PFSK-1 (cell line): ENCODE measurements around the gene PIK3R3.

Source experiments
- FOXP2 ChIP-seq: optimal IDR thresholded peaks from 2 replicates; pipeline ENCODE3; 2011; ENCODE audit warnings: borderline replicate concordance, control low read depth, inconsistent platforms; ENCODE audit not compliant: insufficient read depth; ENCODE audit errors: extremely low read length, extremely low read depth
- POLR2AphosphoS5 ChIP-seq: IDR thresholded peaks from 2 replicates; pipeline ENCODE4 v1.6.1; 2012; ENCODE audit warnings: low read depth, mild to moderate bottlenecking, control low read depth, low read length, moderate library complexity
- REST ChIP-seq, 2 experiments: IDR thresholded peaks; 2 replicates each; pipeline versions ENCODE4 v1.6.1 to v1.8.0; 2011 to 2012; ENCODE audit warnings: low read depth in 2 of 2, low read length in 2 of 2, control low read depth in 1 of 2, inconsistent platforms in 1 of 2, mild to moderate bottlenecking in 1 of 2, moderate library complexity in 1 of 2; ENCODE audit not compliant: insufficient read depth in 1 of 2
- SIN3A ChIP-seq: IDR thresholded peaks from 2 replicates; pipeline ENCODE4 v1.6.1; 2012; ENCODE audit warnings: mild to moderate bottlenecking, low read length, moderate library complexity, borderline replicate concordance; ENCODE audit not compliant: insufficient read depth
- TAF1 ChIP-seq: IDR thresholded peaks from 2 replicates; pipeline ENCODE4 v1.6.1; 2012; ENCODE audit warnings: low read length, control low read depth, borderline replicate concordance; ENCODE audit not compliant: insufficient read depth

Gene PIK3R3

GRCh38 chr1:46072975-46073374, 59.5 kb downstream of the PIK3R3 start:
- TF ChIP-seq POLR2AphosphoS5 = no peak
- TF ChIP-seq REST (IDR thresholded peaks at IDR 0.05; ENCODE audit: insufficient read depth in 1 of 2, low read depth in 2 of 2, low read length in 2 of 2) = no peak
- no peak for TF ChIP-seq FOXP2
- no peak for TF ChIP-seq TAF1
- TF ChIP-seq SIN3A = no peak

- TF ChIP-seq POLR2AphosphoS5 = no peak
- no peak for TF ChIP-seq TAF1
- TF ChIP-seq REST (IDR thresholded peaks at IDR 0.05; ENCODE audit: insufficient read depth in 1 of 2, low read depth in 2 of 2, low read length in 2 of 2) = no peak
- TF ChIP-seq SIN3A = no peak
- TF ChIP-seq FOXP2 = no peak
Measured at GRCh38 chr1:46070164-46070814, 62.1 kb downstream of the PIK3R3 start.

- TF ChIP-seq REST (IDR thresholded peaks at IDR 0.05; ENCODE audit: insufficient read depth in 1 of 2, low read depth in 2 of 2, low read length in 2 of 2) (no peak), SIN3A (no peak), TAF1 (no peak), FOXP2 (no peak), POLR2AphosphoS5 (no peak)
Measured at GRCh38 chr1:46068525-46068924, 63.9 kb downstream of the PIK3R3 start.

- no peak for TF ChIP-seq FOXP2
- no peak for TF ChIP-seq TAF1
- no peak for TF ChIP-seq POLR2AphosphoS5
- no peak for TF ChIP-seq SIN3A
- TF ChIP-seq REST (IDR thresholded peaks at IDR 0.05; ENCODE audit: insufficient read depth in 1 of 2, low read depth in 2 of 2, low read length in 2 of 2) = no peak
Measured at GRCh38 chr1:46067652-46068051, 64.8 kb downstream of the PIK3R3 start.

GRCh38 chr1:46065405-46065804, 67.0 kb downstream of the PIK3R3 start:
- TF ChIP-seq FOXP2 = no peak
- no peak for TF ChIP-seq REST (IDR thresholded peaks at IDR 0.05; ENCODE audit: insufficient read depth in 1 of 2, low read depth in 2 of 2, low read length in 2 of 2)
- no peak for TF ChIP-seq POLR2AphosphoS5
- TF ChIP-seq SIN3A = no peak
- TF ChIP-seq TAF1 = no peak
